BJ (cell line): Measurements from ENCODE around the gene PDE3B. TPM values are rescaled to one million over a fixed set of nuclear protein-coding genes. Genes with fewer than 3 reads are reported as not detected.

Experiments used
- CTCF ChIA-PET: fragments of 350-600 bp; formaldehyde crosslinking; extraction: SDS; loops from one replicate; lab custom pipeline; 2021; ENCODE audit warnings: antibody characterized with exemption, inconsistent platforms; lab: Yijun Ruan, JAX
- POLR2A ChIA-PET: fragments of 300-600 bp; sonication (Branson Sonifier 250); formaldehyde crosslinking; extraction: SDS; loops from one replicate; lab custom pipeline; 2021; ENCODE audit warnings: antibody characterized with exemption; lab: Charles Lee
- DNase-seq: peaks from one replicate; pipeline ENCODE4 v3.0.0-alpha.2; 2011; ENCODE audit warnings: low read depth
- H3K27me3 ChIP-seq: 2 replicates; pipeline ENCODE4 v1.6.0; 2011; ENCODE audit warnings: low read length; ENCODE audit not compliant: control insufficient read depth, insufficient read depth
- H3K36me3 ChIP-seq: 2 replicates; pipeline ENCODE4 v1.5.1; 2011; ENCODE audit warnings: low read length; ENCODE audit not compliant: control insufficient read depth, insufficient read depth
- H3K4me3 ChIP-seq: 2 replicates; pipeline ENCODE4 v1.5.1; 2011; ENCODE audit warnings: low read depth, mild to moderate bottlenecking, control low read depth, low read length
- CTCF ChIP-seq: IDR thresholded peaks from 2 replicates; pipeline ENCODE4 v1.5.1; 2011; ENCODE audit warnings: low read depth, mild to moderate bottlenecking, control low read depth, inconsistent platforms, low read length, moderate library complexity; ENCODE audit not compliant: insufficient read depth
- polyA plus RNA-seq: library from polyadenylated mRNA; depleted of rRNA; stranded (reverse); fragments of >200 nt; gene quantifications from 2 replicates; pipeline ENCODE4 v1.2.3, GENCODE V29; 2011

The PDE3B gene
- polyA plus RNA-seq, 1 experiment, result 0.06 TPM

- CTCF ChIA-PET, result no interaction called here
- Histone ChIP-seq H3K4me3 (no peak overlapping the region), H3K36me3 (no peaks in the 10 kb centered on the region), H3K27me3 (no peaks in the 10 kb centered on the region; the same call in none of the 2 replicates)
- POLR2A ChIA-PET, result no interaction called here
- TF ChIP-seq CTCF, result no peak
- DNase-seq, result no peak
Observed at GRCh38 chr11:14634813-14635212, 8.8 kb upstream of the PDE3B start.

- Histone ChIP-seq H3K4me3 (no peak overlapping the region), H3K36me3 (no peaks in the 10 kb centered on the region), H3K27me3 (no peaks in the 10 kb centered on the region; the same call in none of the 2 replicates)
- ChIA-PET CTCF (no interaction called here), POLR2A (no interaction called here)
- no peak for DNase-seq
- TF ChIP-seq CTCF, result no peak
Observed at GRCh38 chr11:14635546-14635945, 8.1 kb upstream of the PDE3B start.

DNA sequence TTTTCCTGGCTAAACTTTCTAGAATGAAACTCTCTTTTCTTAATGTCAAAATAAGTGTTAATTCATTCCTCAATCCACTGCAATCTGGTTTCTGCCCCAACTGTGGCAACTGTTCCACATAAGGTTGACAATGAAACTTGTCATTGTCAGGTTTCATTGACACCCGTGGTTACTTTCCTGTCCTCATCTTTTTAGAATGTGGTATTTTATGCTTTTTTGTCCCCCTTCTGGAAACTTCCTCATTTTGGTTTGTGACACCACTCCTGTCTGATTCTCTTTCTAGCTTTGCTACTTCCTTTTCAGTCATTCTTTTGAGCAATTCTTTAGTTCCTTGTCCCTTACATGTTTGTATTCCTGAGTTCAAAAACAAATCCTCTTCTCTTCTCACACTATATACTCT, 7.5 kb upstream of the PDE3B start:
- Histone ChIP-seq H3K36me3 (no peaks in the 10 kb centered on the region), H3K4me3 (no peak overlapping the region), H3K27me3 (no peaks in the 10 kb centered on the region; the same call in none of the 2 replicates)
- ChIA-PET CTCF (interaction anchor here (0.8 kb wide), 1 partner anchor 10 kb away, joined by 3 read pairs; no protein-coding TSS in a partner anchor), POLR2A (no interaction called here)
- no peak for TF ChIP-seq CTCF
- DNase-seq, result no peak

GRCh38 chr11:14637868-14638409, 5.7 kb upstream of the PDE3B start:
- TF ChIP-seq CTCF, result no peak
- H3K27me3 ChIP-seq, result no peaks in the 10 kb centered on the region; the same call in none of the 2 replicates
- no peak overlapping the region for H3K4me3 ChIP-seq
- no peaks in the 10 kb centered on the region for H3K36me3 ChIP-seq
- ChIA-PET POLR2A (no interaction called here), CTCF (no interaction called here)
- DNase-seq, result no peak

GRCh38 chr11:14638561-14638960, 5.0 kb upstream of the PDE3B start:
- TF ChIP-seq CTCF, result no peak
- ChIA-PET CTCF (no interaction called here), POLR2A (no interaction called here)
- DNase-seq, result no peak
- H3K27me3 ChIP-seq, result peaks cover 1% of the 10 kb centered on the region
- no peaks in the 10 kb centered on the region for H3K36me3 ChIP-seq
- H3K4me3 ChIP-seq, result no peak overlapping the region
